ENCODE results near the gene SESN1. TPM values are rescaled to one million over a fixed set of nuclear protein-coding genes. Genes with fewer than 3 reads are reported as not detected.

The SESN1 gene
- total and polyA plus RNA-seq, 9 donors: 34.8 to 47.9 (median 40.9) TPM

- H3K27ac ChIP-seq (ENCODE audit: low read length): no peak overlapping the region
- H3K4me1 ChIP-seq (ENCODE audit: control insufficient read depth, insufficient read depth, low read length): no peaks in the 10 kb centered on the region
- H3K36me3 ChIP-seq (ENCODE audit: control insufficient read depth, insufficient read depth, low read length): peaks cover 3% of the 10 kb centered on the region
- DNase-seq: no peak
- H3K27me3 ChIP-seq (ENCODE audit: control insufficient read depth, insufficient read depth, low read length): no peaks in the 10 kb centered on the region
- H3K4me3 ChIP-seq (ENCODE audit: low read length): no peak overlapping the region
- H3K9me3 ChIP-seq (replicated peaks; ENCODE audit: control insufficient read depth, low read depth, low read length): no peaks in the 10 kb centered on the region
- WGBS (ENCODE audit: insufficient coverage): no CpG with 5 or more reads among the region's 2 CpGs
These were observed 24.9 kb downstream of the SESN1 start for GRCh38 chr6:109069746-109070145.

DNA sequence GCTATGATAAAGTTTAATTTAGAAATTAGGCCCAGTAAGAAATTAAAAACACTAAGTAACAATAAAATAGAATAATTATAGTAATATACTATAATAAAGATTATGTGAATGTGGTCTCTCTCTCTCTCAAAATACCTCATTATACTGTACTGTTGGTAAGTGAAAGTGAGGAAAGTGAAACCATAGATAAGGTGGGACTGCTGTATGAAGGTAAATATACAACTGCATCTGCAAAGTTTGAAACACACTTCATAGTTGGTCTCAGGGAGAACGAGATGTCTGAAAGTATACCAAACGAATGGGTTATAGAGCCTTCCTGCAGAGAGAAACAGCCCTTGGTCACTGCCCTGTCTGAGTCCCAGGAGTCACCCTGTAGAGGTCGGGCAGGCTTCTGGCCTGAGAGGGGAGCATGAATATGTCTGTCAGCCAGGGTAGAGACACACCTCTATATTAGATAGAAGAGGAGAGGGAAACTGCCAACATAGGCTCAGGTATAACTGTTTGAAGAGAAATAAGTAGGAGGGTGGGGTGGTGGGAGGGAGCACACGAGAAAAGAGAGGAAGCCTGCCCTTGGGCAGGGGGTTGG is 31.8 kb downstream of the SESN1 start:
- no peak overlapping the region for H3K4me3 ChIP-seq (ENCODE audit: low read length)
- no peaks in the 10 kb centered on the region for H3K4me1 ChIP-seq (ENCODE audit: control insufficient read depth, insufficient read depth, low read length)
- no peak overlapping the region for H3K27ac ChIP-seq (ENCODE audit: low read length)
- H3K9me3 ChIP-seq (replicated peaks; ENCODE audit: control insufficient read depth, low read depth, low read length): no peaks in the 10 kb centered on the region
- WGBS (ENCODE audit: insufficient coverage): 60% methylated on average over 1 of the region's 4 CpGs
- H3K27me3 ChIP-seq (ENCODE audit: control insufficient read depth, insufficient read depth, low read length): no peaks in the 10 kb centered on the region
- peaks cover 1% of the 10 kb centered on the region for H3K36me3 ChIP-seq (ENCODE audit: control insufficient read depth, insufficient read depth, low read length)
- no peak for DNase-seq

DNA sequence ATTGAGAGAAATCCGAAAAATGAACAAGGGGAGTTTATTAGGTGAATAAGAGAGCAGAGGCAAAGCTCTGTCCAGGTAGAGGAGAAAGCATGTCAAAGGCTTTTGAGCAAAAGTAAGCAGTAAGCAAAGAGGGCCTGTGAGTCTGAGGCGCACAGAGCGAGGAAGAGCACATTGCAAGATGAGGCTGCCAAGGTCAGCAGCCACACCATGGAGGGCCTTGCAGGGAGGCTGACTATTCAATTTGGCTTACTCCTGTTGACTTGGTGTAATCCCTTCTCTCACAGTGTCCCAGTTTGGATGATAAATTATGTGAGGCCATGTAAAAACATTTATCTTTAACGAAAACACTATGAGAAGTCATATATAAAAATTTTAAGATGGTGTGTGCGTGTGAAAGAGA is 32.4 kb downstream of the SESN1 start:
- Histone ChIP-seq H3K27me3 (ENCODE audit: control insufficient read depth, insufficient read depth, low read length) (no peaks in the 10 kb centered on the region), H3K27ac (ENCODE audit: low read length) (no peak overlapping the region), H3K4me1 (ENCODE audit: control insufficient read depth, insufficient read depth, low read length) (no peaks in the 10 kb centered on the region), H3K9me3 (replicated peaks; ENCODE audit: control insufficient read depth, low read depth, low read length) (no peaks in the 10 kb centered on the region), H3K36me3 (ENCODE audit: control insufficient read depth, insufficient read depth, low read length) (no peaks in the 10 kb centered on the region), H3K4me3 (ENCODE audit: low read length) (no peak overlapping the region)
- 100% methylated on average over 3 of the region's 5 CpGs for WGBS (ENCODE audit: insufficient coverage)
- DNase-seq: no peak

GRCh38 chr6:109060571-109060970 is 34.1 kb downstream of the SESN1 start:
- H3K4me3 ChIP-seq (ENCODE audit: low read length): no peak overlapping the region
- no peaks in the 10 kb centered on the region for H3K9me3 ChIP-seq (replicated peaks; ENCODE audit: control insufficient read depth, low read depth, low read length)
- WGBS (ENCODE audit: insufficient coverage): no CpG with 5 or more reads among the region's 2 CpGs
- H3K27ac ChIP-seq (ENCODE audit: low read length): no peak overlapping the region
- no peaks in the 10 kb centered on the region for H3K36me3 ChIP-seq (ENCODE audit: control insufficient read depth, insufficient read depth, low read length)
- H3K4me1 ChIP-seq (ENCODE audit: control insufficient read depth, insufficient read depth, low read length): no peaks in the 10 kb centered on the region
- H3K27me3 ChIP-seq (ENCODE audit: control insufficient read depth, insufficient read depth, low read length): no peaks in the 10 kb centered on the region
- no peak for DNase-seq

GRCh38 chr6:109059571-109060021 is 35.0 kb downstream of the SESN1 start:
- Histone ChIP-seq H3K4me1 (ENCODE audit: control insufficient read depth, insufficient read depth, low read length) (no peaks in the 10 kb centered on the region), H3K27me3 (ENCODE audit: control insufficient read depth, insufficient read depth, low read length) (no peaks in the 10 kb centered on the region), H3K9me3 (replicated peaks; ENCODE audit: control insufficient read depth, low read depth, low read length) (no peaks in the 10 kb centered on the region), H3K27ac (ENCODE audit: low read length) (peak overlapping the region; percentile 36), H3K4me3 (ENCODE audit: low read length) (no peak overlapping the region), H3K36me3 (ENCODE audit: control insufficient read depth, insufficient read depth, low read length) (no peaks in the 10 kb centered on the region)
- WGBS (ENCODE audit: insufficient coverage): no CpG with 5 or more reads among the region's 4 CpGs
- DNase-seq: peak; percentile 60

DNA sequence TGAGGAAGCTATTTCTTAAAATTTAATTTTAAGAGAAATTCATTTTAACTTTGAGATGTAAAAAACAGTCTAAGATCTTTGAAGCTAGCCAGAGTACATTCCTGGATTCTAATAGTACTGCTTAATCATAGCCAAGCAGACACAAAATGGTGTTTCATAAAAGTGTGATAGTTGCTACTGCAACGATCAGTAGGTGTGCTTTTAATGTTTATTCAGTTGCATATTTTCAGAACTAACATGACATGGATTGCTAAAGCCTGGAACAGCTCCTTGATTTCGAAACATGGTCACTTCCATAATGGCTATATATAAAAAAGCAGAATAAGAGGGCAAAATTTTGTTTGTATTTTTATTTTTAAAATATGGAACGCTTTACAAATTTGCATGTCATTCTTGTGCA is 35.5 kb downstream of the SESN1 start:
- Histone ChIP-seq H3K4me1 (ENCODE audit: control insufficient read depth, insufficient read depth, low read length) (no peaks in the 10 kb centered on the region), H3K27me3 (ENCODE audit: control insufficient read depth, insufficient read depth, low read length) (no peaks in the 10 kb centered on the region), H3K4me3 (ENCODE audit: low read length) (no peak overlapping the region), H3K36me3 (ENCODE audit: control insufficient read depth, insufficient read depth, low read length) (no peaks in the 10 kb centered on the region), H3K9me3 (replicated peaks; ENCODE audit: control insufficient read depth, low read depth, low read length) (no peaks in the 10 kb centered on the region), H3K27ac (ENCODE audit: low read length) (peak overlapping the region; percentile 36)
- DNase-seq: no peak
- WGBS (ENCODE audit: insufficient coverage): no CpG with 5 or more reads among the region's 3 CpGs

DNA sequence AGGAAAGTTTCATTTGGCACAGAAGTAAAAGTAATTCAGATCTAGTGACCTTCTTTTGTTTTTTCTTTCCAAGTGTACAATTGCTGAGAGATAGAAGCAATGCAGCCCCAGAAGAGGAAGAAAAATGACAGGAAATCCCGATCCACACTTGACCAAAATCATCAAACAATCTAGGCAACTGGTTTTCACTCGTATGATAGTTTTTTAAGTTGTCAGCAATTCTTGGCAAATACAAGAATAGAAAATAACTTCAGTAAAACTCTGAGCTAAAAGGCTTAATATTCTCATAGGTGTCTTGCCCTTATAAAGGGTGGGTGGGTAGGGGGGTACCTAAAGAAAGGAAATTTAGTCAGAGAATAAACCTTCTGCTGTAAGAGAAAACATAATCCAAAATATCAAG is 36.0 kb downstream of the SESN1 start:
- no peaks in the 10 kb centered on the region for H3K4me1 ChIP-seq (ENCODE audit: control insufficient read depth, insufficient read depth, low read length)
- no peaks in the 10 kb centered on the region for H3K36me3 ChIP-seq (ENCODE audit: control insufficient read depth, insufficient read depth, low read length)
- H3K9me3 ChIP-seq (replicated peaks; ENCODE audit: control insufficient read depth, low read depth, low read length): no peaks in the 10 kb centered on the region
- H3K4me3 ChIP-seq (ENCODE audit: low read length): no peak overlapping the region
- H3K27ac ChIP-seq (ENCODE audit: low read length): no peak overlapping the region
- no peaks in the 10 kb centered on the region for H3K27me3 ChIP-seq (ENCODE audit: control insufficient read depth, insufficient read depth, low read length)
- WGBS (ENCODE audit: insufficient coverage): no CpG with 5 or more reads among the region's 2 CpGs
- no peak for DNase-seq

DNA sequence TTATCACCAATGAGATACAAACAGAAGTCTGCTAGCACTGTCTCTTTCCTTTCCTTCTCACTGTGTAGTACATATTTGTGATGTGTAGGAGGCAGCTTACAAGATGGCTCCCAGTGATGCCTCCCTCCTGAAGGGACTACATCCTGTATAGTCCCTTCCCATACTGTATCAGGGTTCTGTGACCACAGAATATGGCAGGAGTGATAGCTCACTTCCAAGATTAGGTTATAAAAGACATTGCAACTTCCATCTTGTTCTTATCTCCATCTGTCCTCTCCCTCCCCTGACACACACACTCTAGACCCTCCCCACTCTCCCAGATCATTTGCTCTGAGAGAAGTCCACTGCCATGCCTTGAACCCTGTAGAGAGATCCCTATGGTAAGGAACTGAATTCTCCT is 38.0 kb downstream of the SESN1 start:
- Histone ChIP-seq H3K9me3 (replicated peaks; ENCODE audit: control insufficient read depth, low read depth, low read length) (no peaks in the 10 kb centered on the region), H3K27me3 (ENCODE audit: control insufficient read depth, insufficient read depth, low read length) (no peaks in the 10 kb centered on the region), H3K36me3 (ENCODE audit: control insufficient read depth, insufficient read depth, low read length) (no peaks in the 10 kb centered on the region), H3K4me3 (ENCODE audit: low read length) (no peak overlapping the region), H3K4me1 (ENCODE audit: control insufficient read depth, insufficient read depth, low read length) (no peaks in the 10 kb centered on the region), H3K27ac (ENCODE audit: low read length) (no peak overlapping the region)
- no peak for DNase-seq

DNA sequence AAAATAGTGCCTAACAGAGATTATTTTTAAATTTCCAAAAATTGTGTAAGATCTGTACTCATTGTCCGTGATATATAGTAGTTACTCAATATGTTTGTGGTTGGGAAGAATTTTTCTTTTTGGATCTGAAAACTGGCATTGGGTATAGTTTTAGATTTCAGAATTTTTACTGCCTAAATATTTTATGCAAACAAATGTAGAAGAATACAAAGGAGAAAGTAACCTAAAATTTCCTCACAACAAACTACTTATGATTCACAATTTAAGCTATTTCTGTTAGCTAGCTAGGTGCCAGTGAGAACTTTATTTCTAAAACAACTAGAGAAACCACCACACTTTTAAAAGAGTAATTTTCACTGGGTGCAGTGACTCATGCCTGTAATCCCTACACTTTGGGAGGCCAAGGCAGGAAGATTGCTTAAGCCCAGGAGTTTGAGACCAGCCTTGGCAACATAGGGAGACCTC is 38.8 kb downstream of the SESN1 start:
- no CpG with 5 or more reads among the region's 1 CpG for WGBS (ENCODE audit: insufficient coverage)
- H3K9me3 ChIP-seq (replicated peaks; ENCODE audit: control insufficient read depth, low read depth, low read length): no peaks in the 10 kb centered on the region
- no peak for DNase-seq
- no peaks in the 10 kb centered on the region for H3K27me3 ChIP-seq (ENCODE audit: control insufficient read depth, insufficient read depth, low read length)
- no peaks in the 10 kb centered on the region for H3K36me3 ChIP-seq (ENCODE audit: control insufficient read depth, insufficient read depth, low read length)
- H3K4me1 ChIP-seq (ENCODE audit: control insufficient read depth, insufficient read depth, low read length): no peaks in the 10 kb centered on the region
- H3K4me3 ChIP-seq (ENCODE audit: low read length): no peak overlapping the region
- H3K27ac ChIP-seq (ENCODE audit: low read length): no peak overlapping the region

- H3K27me3 ChIP-seq (ENCODE audit: control insufficient read depth, insufficient read depth, low read length): no peaks in the 10 kb centered on the region
- no peaks in the 10 kb centered on the region for H3K36me3 ChIP-seq (ENCODE audit: control insufficient read depth, insufficient read depth, low read length)
- H3K4me1 ChIP-seq (ENCODE audit: control insufficient read depth, insufficient read depth, low read length): no peaks in the 10 kb centered on the region
- H3K9me3 ChIP-seq (replicated peaks; ENCODE audit: control insufficient read depth, low read depth, low read length): no peaks in the 10 kb centered on the region
- no peak overlapping the region for H3K27ac ChIP-seq (ENCODE audit: low read length)
- no peak overlapping the region for H3K4me3 ChIP-seq (ENCODE audit: low read length)
- no peak for DNase-seq
- WGBS (ENCODE audit: insufficient coverage): no CpG with 5 or more reads among the region's 2 CpGs
These were observed 41.3 kb downstream of the SESN1 start for GRCh38 chr6:109053336-109053735.

DNA sequence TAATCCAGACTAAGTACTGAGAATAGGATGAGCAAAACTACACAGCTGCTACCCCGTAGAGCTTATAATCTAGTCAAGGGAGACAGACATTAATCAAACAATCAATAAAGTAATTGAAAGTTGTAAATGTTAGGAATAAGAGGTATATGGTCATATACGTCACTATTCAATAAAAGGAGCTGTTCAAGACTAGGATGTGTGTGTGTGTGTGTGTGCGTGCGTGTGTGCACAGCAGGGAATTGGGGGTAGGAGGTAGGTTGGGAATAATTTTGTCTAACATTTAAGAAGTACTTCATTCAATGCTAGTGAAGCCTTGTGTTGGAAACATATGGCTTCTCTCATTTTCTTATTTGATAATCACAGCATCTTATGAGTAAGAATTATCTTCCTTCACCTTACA is 41.8 kb downstream of the SESN1 start:
- no peak overlapping the region for H3K4me3 ChIP-seq (ENCODE audit: low read length)
- H3K36me3 ChIP-seq (ENCODE audit: control insufficient read depth, insufficient read depth, low read length): no peaks in the 10 kb centered on the region
- H3K9me3 ChIP-seq (replicated peaks; ENCODE audit: control insufficient read depth, low read depth, low read length): no peaks in the 10 kb centered on the region
- no CpG with 5 or more reads among the region's 4 CpGs for WGBS (ENCODE audit: insufficient coverage)
- no peak overlapping the region for H3K27ac ChIP-seq (ENCODE audit: low read length)
- no peaks in the 10 kb centered on the region for H3K4me1 ChIP-seq (ENCODE audit: control insufficient read depth, insufficient read depth, low read length)
- H3K27me3 ChIP-seq (ENCODE audit: control insufficient read depth, insufficient read depth, low read length): no peaks in the 10 kb centered on the region
- no peak for DNase-seq

All from muscle of leg (tissue), 11 donors.